ENCODE results near the gene WDFY4. TPM values are rescaled to one million over a fixed set of nuclear protein-coding genes. Genes with fewer than 3 reads are reported as not detected.

WDFY4 gene
- total RNA-seq, 2 donors from 2014 or later, result 0.70 to 2.0 TPM

DNA sequence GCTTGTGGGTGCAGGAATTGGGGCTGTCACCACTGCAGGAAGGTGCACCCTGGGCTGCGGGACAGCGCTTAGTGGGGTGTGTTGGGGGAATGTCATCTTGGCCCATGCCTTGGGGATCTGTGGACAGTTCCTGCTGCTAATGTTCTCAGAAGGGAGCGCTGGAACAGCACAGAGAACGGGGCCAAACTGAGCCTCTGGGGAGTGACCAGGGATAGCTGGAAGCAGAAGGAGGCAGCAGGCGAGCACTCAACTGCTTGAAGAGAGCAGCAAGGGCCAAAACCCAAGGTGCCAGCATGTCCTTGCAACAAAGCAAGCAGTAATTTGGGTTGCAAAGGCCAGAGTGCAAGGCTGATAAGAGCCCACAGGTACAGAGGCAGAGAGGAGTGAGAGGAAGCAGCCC lies 31.3 kb upstream of the WDFY4 start:
- DNase-seq (ENCODE audit: low spot score), result no peak
- TF ChIP-seq, protein P1, sequence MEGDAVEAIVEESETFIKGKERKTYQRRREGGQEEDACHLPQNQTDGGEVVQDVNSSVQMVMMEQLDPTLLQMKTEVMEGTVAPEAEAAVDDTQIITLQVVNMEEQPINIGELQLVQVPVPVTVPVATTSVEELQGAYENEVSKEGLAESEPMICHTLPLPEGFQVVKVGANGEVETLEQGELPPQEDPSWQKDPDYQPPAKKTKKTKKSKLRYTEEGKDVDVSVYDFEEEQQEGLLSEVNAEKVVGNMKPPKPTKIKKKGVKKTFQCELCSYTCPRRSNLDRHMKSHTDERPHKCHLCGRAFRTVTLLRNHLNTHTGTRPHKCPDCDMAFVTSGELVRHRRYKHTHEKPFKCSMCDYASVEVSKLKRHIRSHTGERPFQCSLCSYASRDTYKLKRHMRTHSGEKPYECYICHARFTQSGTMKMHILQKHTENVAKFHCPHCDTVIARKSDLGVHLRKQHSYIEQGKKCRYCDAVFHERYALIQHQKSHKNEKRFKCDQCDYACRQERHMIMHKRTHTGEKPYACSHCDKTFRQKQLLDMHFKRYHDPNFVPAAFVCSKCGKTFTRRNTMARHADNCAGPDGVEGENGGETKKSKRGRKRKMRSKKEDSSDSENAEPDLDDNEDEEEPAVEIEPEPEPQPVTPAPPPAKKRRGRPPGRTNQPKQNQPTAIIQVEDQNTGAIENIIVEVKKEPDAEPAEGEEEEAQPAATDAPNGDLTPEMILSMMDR (IDR thresholded peaks at IDR 0.05), result no peak
- Histone ChIP-seq H3K27ac (no peak overlapping the region), H3K27me3 (no peaks in the 10 kb centered on the region), H3K36me3 (no peaks in the 10 kb centered on the region), H3K4me3 (no peak overlapping the region), H3K4me1 (peaks cover 0 to 22% of the 10 kb centered on the region in 2 donors), H3K9me3 (no peaks in the 10 kb centered on the region)

DNA sequence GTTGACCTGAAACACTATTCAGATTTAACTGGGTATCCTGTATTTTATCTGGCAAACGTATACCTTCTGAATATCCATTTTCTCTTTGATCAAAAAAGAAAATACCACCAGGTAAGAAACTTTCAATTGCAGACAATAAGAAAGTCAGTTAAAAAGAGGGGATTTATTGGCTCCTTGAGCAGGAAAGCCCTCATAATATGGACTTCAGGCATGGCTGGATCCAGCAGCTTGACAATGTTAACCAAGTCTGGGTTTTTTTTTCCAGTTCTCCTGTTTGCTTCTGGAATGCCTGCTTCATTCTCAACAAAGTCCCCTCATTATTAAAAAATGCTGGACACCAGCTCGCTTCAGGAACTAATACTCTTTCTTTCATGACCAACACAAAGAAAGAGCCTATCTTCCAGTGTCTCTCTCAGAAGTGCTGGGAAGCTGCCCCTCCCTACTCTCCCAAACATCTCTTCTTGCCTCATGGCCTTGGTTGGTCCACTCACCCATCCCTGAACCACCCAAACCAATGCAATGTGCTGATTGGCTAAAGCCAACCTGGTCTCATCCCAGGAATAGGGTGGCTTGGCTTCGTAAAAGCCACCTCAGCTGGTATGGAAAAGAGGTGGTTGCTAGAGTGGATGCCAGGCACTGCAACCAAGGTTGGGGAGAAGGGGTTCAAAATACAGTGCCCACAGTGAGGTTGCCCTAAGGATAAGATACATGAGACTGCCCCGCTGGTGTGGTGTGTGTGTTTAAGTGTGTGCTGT lies 30.6 kb upstream of the WDFY4 start:
- H3K36me3 ChIP-seq, result no peaks in the 10 kb centered on the region
- TF ChIP-seq, protein P1 (IDR thresholded peaks at IDR 0.05), result no peak
- H3K4me3 ChIP-seq, result no peak overlapping the region
- peaks cover 0 to 24% of the 10 kb centered on the region in 2 donors for H3K4me1 ChIP-seq
- no peaks in the 10 kb centered on the region for H3K27me3 ChIP-seq
- DNase-seq (ENCODE audit: low spot score), result no peak
- no peak overlapping the region for H3K27ac ChIP-seq
- H3K9me3 ChIP-seq, result no peaks in the 10 kb centered on the region

DNA sequence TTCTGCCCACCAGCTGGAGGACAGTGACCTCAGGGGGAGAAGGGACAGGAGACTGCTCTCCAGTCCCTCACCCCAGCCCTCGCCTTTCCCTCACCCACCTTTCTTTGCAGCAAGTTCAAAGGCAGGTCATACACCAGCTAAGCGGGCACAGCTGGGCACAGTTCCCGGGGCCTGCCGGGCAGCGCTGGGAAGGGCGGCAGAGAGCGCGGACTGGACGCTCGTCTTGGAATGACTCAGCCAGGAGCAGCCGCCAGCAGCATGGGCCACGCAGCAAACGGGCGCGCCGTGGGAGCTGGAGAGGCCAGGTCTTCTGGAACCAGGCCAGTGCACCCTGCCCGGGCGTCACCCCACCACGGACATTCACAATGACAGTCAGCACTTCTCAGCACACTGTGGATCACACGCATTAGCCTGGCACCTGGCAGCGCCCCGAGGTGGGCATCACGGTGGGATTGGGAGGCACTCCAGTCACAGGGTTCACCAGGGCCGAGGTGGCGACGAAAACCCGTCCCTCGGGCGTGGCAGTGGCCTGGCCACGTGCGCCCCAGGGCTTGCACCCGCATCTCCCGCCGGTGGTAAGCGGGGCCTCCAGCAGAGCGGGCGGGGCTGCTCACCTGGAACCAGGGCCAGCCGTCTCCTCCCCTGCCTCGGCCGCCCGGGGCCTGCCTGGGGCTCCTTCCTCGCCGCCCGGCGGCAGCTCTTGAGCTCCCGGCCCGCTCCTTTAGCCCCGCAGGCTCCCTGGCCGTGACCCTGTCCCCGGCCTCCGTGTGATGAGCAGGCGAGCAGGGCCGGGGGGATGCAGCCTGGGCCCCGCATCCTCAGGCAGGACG lies 29.0 kb upstream of the WDFY4 start:
- H3K4me1 ChIP-seq, result peaks cover 0 to 24% of the 10 kb centered on the region in 2 donors
- H3K27ac ChIP-seq, result peak overlapping the region; percentile 57 to 78
- DNase-seq (ENCODE audit: low spot score), result no peak
- TF ChIP-seq, protein P1 (IDR thresholded peaks at IDR 0.05), result no peak
- H3K4me3 ChIP-seq, result peak overlapping the region; percentile 50 to 65
- no peaks in the 10 kb centered on the region for H3K9me3 ChIP-seq
- no peaks in the 10 kb centered on the region for H3K36me3 ChIP-seq
- no peaks in the 10 kb centered on the region for H3K27me3 ChIP-seq

DNA sequence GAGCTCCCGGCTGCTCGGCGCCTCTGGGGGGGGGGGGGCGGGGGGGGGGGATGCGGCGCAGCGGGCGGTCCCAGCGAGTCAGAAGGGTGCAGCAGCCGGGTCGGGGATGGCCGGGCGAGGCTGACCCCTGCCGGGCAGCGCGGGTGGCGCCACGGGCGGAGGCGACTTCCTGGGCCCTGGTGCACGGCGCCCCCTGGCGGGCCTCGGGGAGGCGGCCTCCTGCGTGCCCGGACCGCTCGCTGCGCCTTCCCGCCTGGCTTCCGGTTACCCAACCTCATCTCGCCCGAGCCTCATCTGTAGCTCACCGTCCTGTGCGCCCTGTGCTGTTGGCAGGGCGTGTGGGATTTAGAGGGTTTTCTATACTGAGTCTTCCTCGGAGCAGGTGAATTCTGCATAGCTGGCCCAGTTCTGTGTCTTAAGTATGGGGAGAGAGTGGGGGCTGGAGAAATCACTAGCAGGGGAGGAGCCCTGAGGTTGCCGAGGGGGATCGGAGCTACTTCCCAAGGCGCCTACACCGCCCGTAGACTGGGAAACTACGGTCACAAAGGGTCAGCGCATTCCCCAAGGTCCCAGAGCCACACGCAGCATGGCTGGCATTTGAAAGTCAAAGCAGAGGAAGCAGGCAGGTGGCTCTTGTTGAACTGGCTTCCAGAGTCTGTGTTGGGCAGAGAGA lies 28.3 kb upstream of the WDFY4 start:
- no peaks in the 10 kb centered on the region for H3K27me3 ChIP-seq

DNA sequence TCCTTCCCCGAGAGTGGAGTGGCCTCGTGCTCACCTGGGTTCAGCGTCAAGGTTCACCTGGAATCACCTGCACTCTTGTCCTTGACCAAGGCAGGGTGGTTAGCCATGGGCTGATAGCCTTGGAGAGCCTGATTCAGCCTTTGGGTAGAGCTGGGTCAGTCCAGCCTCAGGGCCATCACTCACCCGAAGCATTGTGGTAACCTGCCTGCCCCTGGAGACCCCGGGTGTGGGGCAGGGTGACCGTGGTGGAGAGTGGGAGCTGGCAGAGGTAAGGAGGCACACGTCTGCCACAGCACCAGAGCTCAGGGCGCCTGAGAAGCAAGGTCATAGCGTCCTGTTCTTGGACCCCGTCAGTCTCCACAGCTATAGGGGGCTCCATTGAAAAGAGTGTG lies 27.8 kb upstream of the WDFY4 start:
- peaks cover 0 to 24% of the 10 kb centered on the region in 2 donors for H3K4me1 ChIP-seq
- H3K4me3 ChIP-seq, result peak overlapping the region in 1 of 2 donors; percentile 65
- no peaks in the 10 kb centered on the region for H3K36me3 ChIP-seq
- no peaks in the 10 kb centered on the region for H3K27me3 ChIP-seq
- no peaks in the 10 kb centered on the region for H3K9me3 ChIP-seq
- TF ChIP-seq, protein P1 (IDR thresholded peaks at IDR 0.05), result no peak
- H3K27ac ChIP-seq, result no peak overlapping the region
- no peak for DNase-seq (ENCODE audit: low spot score)

More for the DNA sequence above, 28.3 kb upstream of the WDFY4 start:
- Histone ChIP-seq H3K27ac (peak overlapping the region; percentile 57 to 78), H3K4me1 (peaks cover 0 to 24% of the 10 kb centered on the region in 2 donors), H3K4me3 (peak overlapping the region; percentile 50 to 65), H3K9me3 (no peaks in the 10 kb centered on the region), H3K36me3 (no peaks in the 10 kb centered on the region)
- peak; percentile 94 for DNase-seq (ENCODE audit: low spot score)
- TF ChIP-seq, protein P1 (IDR thresholded peaks at IDR 0.05), result peak; percentile 98
